HG03103 (cell line): ENCODE measurements around the gene HOXA5.

Experiments used
- ATAC-seq: cut with Tn5 transposase; IDR thresholded peaks from one replicate; pipeline ENCODE4 v1.9.1; 2021; ENCODE audit warnings: low read depth; ENCODE audit not compliant: unreplicated experiment

HOXA5 gene

GRCh38 chr7:27139334-27140125 is 4.0 kb downstream of the HOXA5 start:
- no peak for ATAC-seq

GRCh38 chr7:27138985-27139333 is 4.5 kb downstream of the HOXA5 start:
- no peak for ATAC-seq

- ATAC-seq, result no peak
Observed at GRCh38 chr7:27138472-27138871, 5.0 kb downstream of the HOXA5 start.

- no peak for ATAC-seq
Observed at GRCh38 chr7:27137640-27138315, 5.7 kb downstream of the HOXA5 start.

- no peak for ATAC-seq
Observed at GRCh38 chr7:27134392-27134791, 9.1 kb downstream of the HOXA5 start.

GRCh38 chr7:27133409-27134231 is 9.9 kb downstream of the HOXA5 start:
- no peak for ATAC-seq

- no peak for ATAC-seq
Observed at GRCh38 chr7:27132978-27133377, 10.5 kb downstream of the HOXA5 start.

GRCh38 chr7:27132214-27132613 is 11.3 kb downstream of the HOXA5 start:
- no peak for ATAC-seq

GRCh38 chr7:27131390-27131819 is 12.1 kb downstream of the HOXA5 start:
- ATAC-seq, result no peak

- no peak for ATAC-seq
Observed at GRCh38 chr7:27130540-27131389, 12.7 kb downstream of the HOXA5 start, which contains the start of gene HOXA4. HOXA4 (minus strand) TSS chr7:27130757; CDS start chr7:27130733, 24 bp downstream.

GRCh38 chr7:27129729-27130539 is 13.5 kb downstream of the HOXA5 start:
- ATAC-seq, result no peak

- no peak for ATAC-seq
Observed at GRCh38 chr7:27128776-27129728, 14.4 kb downstream of the HOXA5 start.

- ATAC-seq, result no peak
Observed at GRCh38 chr7:27128034-27128433, 15.4 kb downstream of the HOXA5 start.

GRCh38 chr7:27126596-27127327 is 16.7 kb downstream of the HOXA5 start:
- ATAC-seq, result no peak

GRCh38 chr7:27125986-27126394 is 17.5 kb downstream of the HOXA5 start:
- ATAC-seq, result no peak

GRCh38 chr7:27124902-27125689 is 18.4 kb downstream of the HOXA5 start:
- no peak for ATAC-seq
